GM23248 (cell line): Measurements from ENCODE around the gene SRP9. TPM values are rescaled to one million over a fixed set of nuclear protein-coding genes. Genes with fewer than 3 reads are reported as not detected.
"Not testable (repeated sequence)": the region's sequence is repeated elsewhere in the genome, so short reads cannot be mapped to it uniquely, and the experiment has no call there.

Source experiments
- DNase-seq: peaks from one replicate; pipeline ENCODE4 v3.0.0-alpha.2; 2015
- H2AFZ ChIP-seq: fragments of 200-600 bp; sonication (generic); 2 replicates; pipeline ENCODE4 v1.6.1; 2016; ENCODE audit warnings: antibody characterized with exemption
- H3F3A ChIP-seq: fragments of 200-600 bp; sonication (generic); 2 replicates; pipeline ENCODE4 v1.6.1; 2016; ENCODE audit warnings: mild to moderate bottlenecking, antibody characterized with exemption, mixed run types; ENCODE audit not compliant: insufficient read depth
- H3K27ac ChIP-seq: fragments of 200-600 bp; sonication (generic); 2 replicates; pipeline ENCODE4 v1.5.1; 2016; ENCODE audit warnings: mild to moderate bottlenecking
- H3K27me3 ChIP-seq: fragments of 200-600 bp; sonication (generic); replicated peaks from 2 replicates; pipeline ENCODE4 v1.6.1; 2016; ENCODE audit warnings: mild to moderate bottlenecking; ENCODE audit not compliant: insufficient read depth
- H3K36me3 ChIP-seq: fragments of 200-600 bp; sonication (generic); 2 replicates; pipeline ENCODE4 v1.6.1; 2016; ENCODE audit warnings: low read depth, mild to moderate bottlenecking
- H3K4me1 ChIP-seq: fragments of 200-600 bp; sonication (generic); 2 replicates; pipeline ENCODE4 v1.6.1; 2016; ENCODE audit warnings: mild to moderate bottlenecking; ENCODE audit not compliant: insufficient read depth
- H3K4me2 ChIP-seq: fragments of 200-600 bp; sonication (generic); one replicate; pipeline ENCODE4 v1.6.1; 2016; ENCODE audit warnings: mild to moderate bottlenecking; ENCODE audit not compliant: unreplicated experiment
- H3K4me3 ChIP-seq: fragments of 200-600 bp; sonication (generic); 2 replicates; pipeline ENCODE4 v1.5.1; 2016; ENCODE audit warnings: mild to moderate bottlenecking
- H3K79me2 ChIP-seq: fragments of 200-600 bp; sonication (generic); 2 replicates; pipeline ENCODE4 v1.6.1; 2016; ENCODE audit warnings: mild to moderate bottlenecking; ENCODE audit not compliant: insufficient read depth
- H3K9ac ChIP-seq: fragments of 200-600 bp; sonication (generic); 2 replicates; pipeline ENCODE4 v1.6.1; 2016; ENCODE audit warnings: mild to moderate bottlenecking
- H3K9me2 ChIP-seq: fragments of 200-600 bp; sonication (generic); 2 replicates; pipeline ENCODE4 v1.6.1; 2016; ENCODE audit warnings: mixed run types, mild to moderate bottlenecking, moderate library complexity; ENCODE audit not compliant: insufficient read depth
- H3K9me3 ChIP-seq: fragments of 200-600 bp; sonication (generic); one replicate; pipeline ENCODE4 v1.6.1; 2017; ENCODE audit warnings: low read depth
- H4K20me1 ChIP-seq: fragments of 200-600 bp; sonication (generic); 2 replicates; pipeline ENCODE4 v1.6.0; 2016; ENCODE audit not compliant: insufficient read depth
- EZH2 ChIP-seq: fragments of 200-600 bp; sonication (generic); IDR thresholded peaks from 2 replicates; pipeline ENCODE4 v1.6.1; 2018; ENCODE audit warnings: antibody characterized with exemption, mild to moderate bottlenecking; ENCODE audit not compliant: insufficient read depth, poor library complexity, severe bottlenecking
- EZH2phosphoT487 ChIP-seq: fragments of 200-600 bp; sonication (generic); IDR thresholded peaks from 2 replicates; pipeline ENCODE4 v1.6.1; 2018; ENCODE audit warnings: antibody characterized with exemption, moderate library complexity, mild to moderate bottlenecking, low read depth; ENCODE audit not compliant: insufficient read depth
- WGBS, 2 experiments: methylation state at CpG; one replicate each; pipeline ENCODE4 v1.1.6; 2015 to 2017; ENCODE audit warnings: low lambda C conversion rate in 2 of 2, low coverage in 1 of 2; ENCODE audit errors: missing lambda C conversion rate in 2 of 2; 5-methylcytosine and 5-hydroxymethylcytosine counted together
- in situ Hi-C: fragments of 300-500 bp; cut with MboI; formaldehyde crosslinking; loops from 2 replicates; pipeline ENCODE4 v1.15.0; 2020
- polyA plus RNA-seq: library from polyadenylated mRNA; unstranded; fragments of >200 nt; fragmentation: Nextera tagmentation; extraction: Ambion mirVana; gene quantifications from 2 replicates; pipeline ENCODE4 v1.2.1, GENCODE V29; 2016
- total RNA-seq: library from RNA; depleted of rRNA; stranded (reverse); fragments of >200 nt; shearing (Covaris generic); gene quantifications from 2 replicates; pipeline ENCODE4 v1.2.3, GENCODE V29; 2014

The SRP9 gene
- total and polyA plus RNA-seq, 2 experiments from 2014 or later = 321 to 415 TPM

- H3K27ac ChIP-seq = no peak overlapping the region
- no peaks in the 10 kb centered on the region for H4K20me1 ChIP-seq
- TF ChIP-seq EZH2 (no peak), EZH2phosphoT487 (no peak)
- no peaks in the 10 kb centered on the region for H3K9me3 ChIP-seq
- no peak overlapping the region for H3K4me3 ChIP-seq
- no peaks in the 10 kb centered on the region for H3K27me3 ChIP-seq
- H3K79me2 ChIP-seq = no peaks in the 10 kb centered on the region
- peaks cover 43% of the 10 kb centered on the region for H3K4me1 ChIP-seq
- no peaks in the 10 kb centered on the region for H3K9me2 ChIP-seq
- peaks cover 51% of the 10 kb centered on the region for H3F3A ChIP-seq
- no peaks in the 10 kb centered on the region for H3K36me3 ChIP-seq
- no peak overlapping the region for H3K9ac ChIP-seq
- in situ Hi-C loops = no loop called here
- DNase-seq = no peak
- H2AFZ ChIP-seq = no peak overlapping the region
- WGBS, 2 experiments = 96 to 97% methylated on average over 6 of the region's 6 CpGs
- no peak overlapping the region for H3K4me2 ChIP-seq
Observed at GRCh38 chr1:225760531-225760930, 17.1 kb upstream of the SRP9 start.

GRCh38 chr1:225761395-225761794, 16.2 kb upstream of the SRP9 start:
- 38 to 39% methylated on average over 6 of the region's 6 CpGs for WGBS, 2 experiments
- Histone ChIP-seq H3K27ac (peak overlapping the region; percentile 65), H3K4me2 (peak overlapping the region; percentile 28), H3F3A (peaks cover 49% of the 10 kb centered on the region), H3K4me1 (peaks cover 39% of the 10 kb centered on the region), H3K9ac (peak overlapping the region; percentile 29; the same call in 1 of the 2 replicates)
- H3K4me3 ChIP-seq, H4K20me1 ChIP-seq, H3K9me3 ChIP-seq, in situ Hi-C loops, H2AFZ ChIP-seq, H3K36me3 ChIP-seq, H3K9me2 ChIP-seq, H3K27me3 ChIP-seq, H3K79me2 ChIP-seq: not testable (repeated sequence)
- DNase-seq = peak; percentile 48

DNA sequence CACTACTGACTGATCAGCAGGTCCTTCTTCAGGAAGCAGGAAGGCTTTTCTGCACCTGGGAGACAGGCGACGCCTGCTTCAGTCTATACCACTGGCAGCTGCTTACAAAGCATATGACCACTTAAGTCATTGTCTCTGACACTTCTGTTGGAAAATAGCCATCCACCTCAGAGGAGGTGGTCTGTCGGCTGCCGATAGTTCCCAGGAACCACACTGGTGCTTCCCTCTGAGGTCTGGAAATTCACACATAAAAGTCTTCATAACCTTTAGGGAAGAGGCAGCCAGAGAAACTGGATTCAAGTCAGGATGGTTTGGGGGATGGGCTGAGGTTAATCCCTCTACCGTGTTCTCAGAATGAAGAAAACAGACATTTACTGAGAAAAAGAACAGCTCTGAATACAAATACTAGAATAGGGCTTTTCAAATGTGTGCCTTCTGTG, 15.6 kb upstream of the SRP9 start:
- Histone ChIP-seq H3K36me3 (no peaks in the 10 kb centered on the region), H3K4me2 (peak overlapping the region; percentile 28), H3K79me2 (no peaks in the 10 kb centered on the region), H3K9me2 (no peaks in the 10 kb centered on the region), H4K20me1 (no peaks in the 10 kb centered on the region), H3K27me3 (no peaks in the 10 kb centered on the region), H3F3A (peaks cover 48% of the 10 kb centered on the region), H3K4me1 (peaks cover 44% of the 10 kb centered on the region), H3K9me3 (no peaks in the 10 kb centered on the region), H3K9ac (peak overlapping the region; percentile 29; the same call in 1 of the 2 replicates), H3K27ac (peak overlapping the region; percentile 65), H3K4me3 (no peak overlapping the region), H2AFZ (peak overlapping the region; percentile 36)
- in situ Hi-C loops = no loop called here
- 26 to 33% methylated on average over 5 of the region's 5 CpGs for WGBS, 2 experiments
- peak; percentile 50 for DNase-seq
- TF ChIP-seq EZH2phosphoT487 = no peak
- no peak for TF ChIP-seq EZH2

DNA sequence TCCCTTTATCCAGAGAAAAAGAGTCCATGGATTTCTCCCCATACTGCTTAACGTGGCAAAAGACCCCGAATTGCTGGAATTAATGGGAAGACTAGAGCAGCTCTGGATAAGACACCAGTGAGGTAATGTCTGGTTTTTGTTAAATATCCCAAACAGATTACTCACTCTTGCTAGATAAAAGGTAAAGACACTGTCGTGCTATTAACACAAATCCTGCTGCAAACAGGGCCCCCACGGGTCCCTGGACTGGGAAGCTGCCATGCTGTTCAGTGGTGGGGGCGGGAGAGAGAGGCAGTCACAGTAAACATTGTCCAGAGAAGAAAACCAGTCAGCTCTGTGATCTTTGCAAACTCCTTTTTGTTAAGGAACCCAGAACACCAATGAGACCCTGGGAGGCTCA, 15.2 kb upstream of the SRP9 start:
- in situ Hi-C loops = no loop called here
- H4K20me1 ChIP-seq = no peaks in the 10 kb centered on the region
- peak overlapping the region; percentile 28 for H3K4me2 ChIP-seq
- H3K9me2 ChIP-seq = no peaks in the 10 kb centered on the region
- H3K9me3 ChIP-seq = no peaks in the 10 kb centered on the region
- H3F3A ChIP-seq = peaks cover 45% of the 10 kb centered on the region
- no peak overlapping the region for H3K4me3 ChIP-seq
- peak; percentile 71 for DNase-seq
- 21 to 27% methylated on average over 5 of the region's 5 CpGs for WGBS, 2 experiments
- H3K9ac ChIP-seq = peak overlapping the region; percentile 29; the same call in 1 of the 2 replicates
- TF ChIP-seq EZH2 (no peak), EZH2phosphoT487 (no peak)
- H3K4me1 ChIP-seq = peaks cover 48% of the 10 kb centered on the region
- H3K27ac ChIP-seq = peak overlapping the region; percentile 65
- H3K36me3 ChIP-seq = no peaks in the 10 kb centered on the region
- no peaks in the 10 kb centered on the region for H3K27me3 ChIP-seq
- H3K79me2 ChIP-seq = no peaks in the 10 kb centered on the region
- H2AFZ ChIP-seq = peak overlapping the region; percentile 36
